Transverse colon (tissue), 3 donors: ENCODE results near the gene CDCA5.

ENCODE experiments used
- CTCF ChIP-seq, 5 experiments: fragments of 200-600 bp in 3 of 5; fragments of 450-650 bp in 2 of 5; sonication (generic) in 3 of 5; IDR thresholded peaks; 1 replicate in 2 of 5; 2 replicates in 3 of 5; pipeline ENCODE4 v1.5.1; 2016 to 2017; ENCODE audit warnings: antibody characterized with exemption in 5 of 5, inconsistent platforms in 3 of 5, mild to moderate bottlenecking in 2 of 5, moderate library complexity in 1 of 5
- POLR2A ChIP-seq: fragments of 450-650 bp; IDR thresholded peaks from one replicate; pipeline ENCODE4 v1.6.1; 2016; ENCODE audit warnings: antibody characterized with exemption, mild to moderate bottlenecking, moderate library complexity

GRCh38 chr11:65131895-65132237 lies 48.0 kb upstream of the CDCA5 start:
- TF ChIP-seq CTCF (IDR thresholded peaks at IDR 0.05) (no peak), POLR2A (no peak)
